ENCODE results near the gene CA12. TPM values are rescaled to one million over a fixed set of nuclear protein-coding genes. Genes with fewer than 3 reads are reported as not detected.

CA12 gene
- total RNA-seq, 2 donors from 2014 or later = not detected

DNA sequence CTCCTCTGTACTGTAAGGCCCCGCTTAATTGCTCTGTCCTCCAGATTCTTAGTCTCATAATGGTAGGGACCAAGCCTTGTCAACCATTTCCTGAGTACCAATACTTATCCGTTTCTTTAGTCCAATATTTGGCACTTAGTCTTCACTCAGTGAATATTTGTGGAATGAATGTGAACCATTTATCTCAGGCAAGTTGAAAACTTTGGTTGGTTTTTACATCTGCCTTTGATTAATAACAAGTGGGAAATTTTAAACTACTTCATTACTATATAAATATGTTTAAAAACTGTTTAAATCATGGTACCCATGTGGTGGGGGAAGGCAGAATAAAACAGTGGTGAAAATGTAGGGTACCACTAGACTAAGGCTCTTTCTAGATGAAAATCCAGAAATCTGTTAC lies 15.2 kb downstream of the CA12 start:
- Mint-ChIP-seq H3K27ac (no peak overlapping the region), H3K36me3 (no peaks in the 10 kb centered on the region), H3K4me1 (ENCODE audit: low read depth in 2 of 2) (no peaks in the 10 kb centered on the region), H3K4me3 (no peak overlapping the region), H3K9me3 (no peaks in the 10 kb centered on the region), H3K27me3 (peaks cover 2 to 3% of the 10 kb centered on the region in 2 donors)
- ATAC-seq (no peak), DNase-seq (ENCODE audit: low spot score) (no peak)

DNA sequence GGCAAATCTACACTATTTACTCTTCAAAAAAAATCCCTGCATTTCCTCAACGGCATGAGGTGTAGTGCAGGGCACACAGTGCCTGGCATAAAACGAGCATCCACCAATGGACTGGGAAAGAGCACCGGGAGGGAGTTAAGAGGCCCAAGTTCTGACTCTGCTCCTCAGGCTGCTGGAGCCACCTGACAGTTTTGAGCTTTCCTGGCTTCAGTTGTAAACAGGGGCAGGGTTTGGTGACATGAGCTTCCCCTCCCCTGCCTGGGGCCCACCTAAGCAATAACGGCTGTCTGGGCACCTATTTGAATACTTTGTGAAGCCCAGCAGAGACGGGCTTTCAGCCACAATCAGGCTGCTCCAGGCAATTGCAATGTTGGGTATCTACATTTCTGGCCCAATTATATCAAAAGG lies 16.4 kb downstream of the CA12 start:
- Mint-ChIP-seq H3K27me3 (peaks cover 5 to 11% of the 10 kb centered on the region in 2 donors), H3K36me3 (no peaks in the 10 kb centered on the region), H3K27ac (no peak overlapping the region), H3K4me3 (no peak overlapping the region), H3K4me1 (ENCODE audit: low read depth in 2 of 2) (no peaks in the 10 kb centered on the region), H3K9me3 (no peaks in the 10 kb centered on the region)
- DNase-seq (ENCODE audit: low spot score) (no peak), ATAC-seq (no peak)

DNA sequence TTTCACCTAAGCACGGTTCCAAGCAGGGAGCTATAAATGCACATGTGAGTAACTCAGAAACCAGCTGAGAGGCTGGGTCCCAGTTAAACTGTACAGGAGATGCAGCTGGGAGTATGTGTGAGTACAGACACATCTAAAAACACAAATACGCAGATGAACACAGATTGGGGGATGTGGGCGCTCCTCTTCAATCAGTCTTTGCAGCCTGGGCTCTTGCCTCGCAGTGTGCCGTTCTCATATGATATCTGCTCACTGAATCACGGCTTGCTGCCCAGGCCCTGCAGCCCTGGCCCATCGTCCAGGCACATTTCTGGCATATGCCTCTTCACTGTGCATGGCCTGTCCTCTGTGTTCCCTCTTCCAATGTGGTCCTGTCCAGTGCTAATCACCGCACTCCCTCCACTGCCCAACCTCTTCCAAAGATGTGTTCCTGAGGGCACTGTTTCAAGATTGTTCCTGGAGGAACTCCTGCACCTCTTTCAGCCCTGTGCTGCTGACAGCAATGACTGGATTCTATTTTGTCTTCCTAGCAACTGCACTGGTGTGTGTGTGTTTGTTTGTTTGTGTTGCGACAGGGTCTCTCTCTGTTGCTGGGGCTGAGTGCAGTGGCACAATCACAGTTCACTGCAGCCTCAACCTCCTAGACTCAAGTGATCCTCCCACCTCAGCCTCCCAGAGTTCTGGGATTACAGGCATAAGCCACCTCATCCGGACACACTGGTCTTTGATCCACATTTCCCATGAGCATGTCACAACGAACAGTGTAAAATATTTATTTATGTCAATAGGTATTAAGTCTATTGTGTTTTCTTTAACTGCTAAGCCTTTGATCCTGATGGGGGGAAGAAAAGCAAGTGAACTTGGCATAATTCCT lies 17.0 kb downstream of the CA12 start:
- peaks cover 8 to 16% of the 10 kb centered on the region in 2 donors for H3K27me3 Mint-ChIP-seq
- no peak for ATAC-seq
- no peaks in the 10 kb centered on the region for H3K36me3 Mint-ChIP-seq
- H3K9me3 Mint-ChIP-seq = no peaks in the 10 kb centered on the region
- no peak overlapping the region for H3K4me3 Mint-ChIP-seq
- no peaks in the 10 kb centered on the region for H3K4me1 Mint-ChIP-seq (ENCODE audit: low read depth in 2 of 2)
- no peak overlapping the region for H3K27ac Mint-ChIP-seq
- DNase-seq (ENCODE audit: low spot score) = no peak

DNA sequence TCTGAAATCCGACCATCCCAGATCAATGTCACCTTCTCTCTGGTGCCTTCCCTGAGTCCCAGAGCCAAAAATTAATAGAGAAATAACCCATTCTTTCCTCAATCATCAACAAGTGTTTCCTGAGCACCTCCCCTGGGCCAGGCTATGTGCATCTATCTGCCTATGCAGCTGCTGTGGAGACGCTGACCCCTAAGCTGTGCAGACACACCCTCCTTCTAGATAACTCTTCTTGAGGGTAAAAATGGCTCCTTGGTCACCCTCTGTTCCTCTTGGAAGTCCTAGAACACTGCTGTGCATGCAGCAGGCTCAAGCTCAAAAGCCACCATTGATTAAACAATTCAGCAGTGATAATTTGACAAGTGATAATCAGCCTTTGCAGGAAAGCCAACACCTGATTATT lies 18.4 kb downstream of the CA12 start:
- peaks cover 12 to 24% of the 10 kb centered on the region in 2 donors for H3K27me3 Mint-ChIP-seq
- ATAC-seq = no peak
- H3K27ac Mint-ChIP-seq = no peak overlapping the region
- no peak for DNase-seq (ENCODE audit: low spot score)
- H3K9me3 Mint-ChIP-seq = no peaks in the 10 kb centered on the region
- H3K4me3 Mint-ChIP-seq = no peak overlapping the region
- no peaks in the 10 kb centered on the region for H3K36me3 Mint-ChIP-seq
- no peaks in the 10 kb centered on the region for H3K4me1 Mint-ChIP-seq (ENCODE audit: low read depth in 2 of 2)

DNA sequence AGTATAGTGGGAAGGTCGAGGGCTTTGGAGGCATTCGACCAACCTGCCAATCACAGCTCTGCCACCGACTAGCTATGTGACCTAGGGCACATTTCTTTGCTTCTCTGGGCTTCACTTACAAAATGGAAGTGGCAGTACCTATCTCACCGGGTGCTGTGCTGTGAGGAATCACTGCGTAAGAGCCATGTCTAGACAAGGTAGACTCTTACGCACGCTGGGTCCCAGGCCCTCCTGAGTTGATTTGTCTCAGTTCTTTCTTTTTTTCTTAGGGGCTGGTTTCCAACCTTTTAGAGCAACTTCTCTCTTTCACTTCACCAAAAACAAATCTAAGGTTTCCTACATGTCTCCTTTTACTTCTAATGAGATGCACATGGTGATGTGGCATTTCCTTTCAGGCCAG lies 18.8 kb downstream of the CA12 start:
- no peaks in the 10 kb centered on the region for H3K9me3 Mint-ChIP-seq
- H3K4me3 Mint-ChIP-seq = no peak overlapping the region
- H3K36me3 Mint-ChIP-seq = no peaks in the 10 kb centered on the region
- H3K27ac Mint-ChIP-seq = no peak overlapping the region
- DNase-seq (ENCODE audit: low spot score) (no peak), ATAC-seq (no peak)
- H3K4me1 Mint-ChIP-seq (ENCODE audit: low read depth in 2 of 2) = no peaks in the 10 kb centered on the region
- H3K27me3 Mint-ChIP-seq = peaks cover 12 to 24% of the 10 kb centered on the region in 2 donors

DNA sequence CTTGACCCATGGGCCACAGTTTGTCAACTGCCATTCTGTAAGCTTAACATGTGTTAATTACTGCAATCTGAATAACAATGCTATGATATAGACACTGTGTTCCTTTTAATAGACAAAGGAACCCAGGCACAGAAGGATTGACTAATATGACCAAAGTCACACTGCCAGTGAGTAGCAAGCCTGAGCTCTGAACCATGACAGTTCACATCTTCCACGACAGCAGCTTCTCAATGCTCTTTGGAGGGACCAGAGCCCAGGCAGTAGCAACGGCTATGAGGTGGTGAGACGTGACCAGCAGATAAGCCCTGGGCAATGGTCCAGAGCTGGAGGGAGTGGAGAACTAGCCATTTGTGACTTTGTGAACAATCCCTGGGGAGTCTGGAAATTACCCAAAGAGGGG lies 19.4 kb downstream of the CA12 start:
- H3K4me3 Mint-ChIP-seq = no peak overlapping the region
- DNase-seq (ENCODE audit: low spot score) (no peak), ATAC-seq (no peak)
- H3K27me3 Mint-ChIP-seq = peaks cover 12 to 24% of the 10 kb centered on the region in 2 donors
- no peaks in the 10 kb centered on the region for H3K4me1 Mint-ChIP-seq (ENCODE audit: low read depth in 2 of 2)
- H3K27ac Mint-ChIP-seq = no peak overlapping the region
- H3K36me3 Mint-ChIP-seq = no peaks in the 10 kb centered on the region
- no peaks in the 10 kb centered on the region for H3K9me3 Mint-ChIP-seq

DNA sequence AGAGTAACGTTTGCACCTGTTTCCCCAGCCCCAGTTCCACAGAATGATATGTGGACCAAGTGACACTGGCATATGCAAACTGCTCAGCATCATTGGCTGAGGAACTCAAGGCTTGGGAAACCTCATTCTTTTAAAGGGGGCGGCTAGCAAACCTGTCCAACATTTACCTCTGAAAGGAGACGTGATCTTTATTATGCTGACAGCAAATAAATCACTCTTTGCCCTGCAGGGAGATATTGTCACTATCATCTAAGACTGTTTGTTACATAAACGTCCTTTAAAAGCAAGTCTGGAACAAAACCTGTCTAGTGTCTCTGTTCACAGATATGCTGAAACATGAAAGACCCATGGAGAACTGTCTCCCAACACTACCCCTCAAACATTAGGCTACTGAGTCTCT lies 21.5 kb downstream of the CA12 start:
- H3K4me3 Mint-ChIP-seq = no peak overlapping the region
- H3K9me3 Mint-ChIP-seq = no peaks in the 10 kb centered on the region
- no peak for ATAC-seq
- DNase-seq (ENCODE audit: low spot score) = no peak
- H3K27me3 Mint-ChIP-seq = peaks cover 9 to 24% of the 10 kb centered on the region in 2 donors
- no peak overlapping the region for H3K27ac Mint-ChIP-seq
- no peaks in the 10 kb centered on the region for H3K4me1 Mint-ChIP-seq (ENCODE audit: low read depth in 2 of 2)
- H3K36me3 Mint-ChIP-seq = no peaks in the 10 kb centered on the region

DNA sequence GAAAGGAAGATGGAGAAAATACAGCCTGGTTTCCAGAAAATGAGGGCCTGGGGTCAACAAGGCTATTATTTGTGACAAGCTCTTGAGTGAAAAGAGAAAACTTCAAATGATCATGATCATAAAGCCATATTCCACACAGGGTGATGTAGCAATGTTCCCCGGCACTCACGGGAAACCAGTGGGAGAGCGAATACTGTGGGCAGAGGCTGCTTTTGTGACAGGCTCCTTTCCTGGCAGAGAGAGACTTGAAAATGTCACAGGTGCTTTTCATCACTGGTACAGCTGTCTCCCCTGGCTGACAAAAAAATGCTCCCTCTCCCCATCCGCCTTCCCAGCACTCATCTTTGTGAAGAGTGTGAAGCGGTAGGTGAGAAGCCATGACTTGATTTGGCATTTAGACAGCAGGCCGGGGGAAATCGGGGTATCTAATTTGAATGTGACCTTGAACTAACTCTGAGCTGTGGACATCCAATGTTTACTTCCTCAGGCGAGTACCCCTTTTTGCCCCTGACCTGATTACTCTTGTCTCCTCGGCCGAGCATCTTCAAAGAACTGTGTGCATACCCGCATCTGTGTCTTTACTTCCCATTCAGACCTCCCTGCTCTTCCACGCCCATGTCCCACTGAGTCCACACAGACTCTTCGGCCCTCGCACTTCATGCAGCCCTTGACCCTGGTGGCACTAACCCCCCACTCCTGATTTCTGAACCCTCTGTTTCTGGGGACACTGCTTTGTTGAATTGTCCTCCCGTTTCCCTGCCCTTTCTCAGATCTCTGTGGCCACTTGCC lies 23.2 kb downstream of the CA12 start:
- H3K4me3 Mint-ChIP-seq = no peak overlapping the region
- H3K27ac Mint-ChIP-seq = no peak overlapping the region
- H3K36me3 Mint-ChIP-seq = no peaks in the 10 kb centered on the region

DNA sequence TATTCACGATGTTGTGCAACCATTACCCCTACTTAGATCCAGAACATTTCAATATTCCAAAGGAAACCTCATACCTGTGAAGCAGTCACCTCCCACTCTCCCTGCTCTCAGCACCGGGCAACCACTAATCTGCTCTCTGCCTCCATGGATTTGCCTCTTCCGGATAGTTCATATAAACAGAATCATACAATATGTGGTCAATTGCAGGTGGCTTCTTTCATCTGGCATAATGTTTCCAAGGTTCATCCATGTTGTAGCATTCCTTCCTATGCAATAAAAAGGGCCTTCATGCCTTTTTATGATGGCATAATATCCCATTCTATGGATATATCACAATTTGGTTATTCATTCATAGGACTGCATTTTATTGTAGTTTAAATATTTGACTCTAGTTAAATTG lies 23.9 kb downstream of the CA12 start:
- Mint-ChIP-seq H3K27me3 (peaks cover 9 to 24% of the 10 kb centered on the region in 2 donors), H3K4me1 (ENCODE audit: low read depth in 2 of 2) (no peaks in the 10 kb centered on the region), H3K9me3 (no peaks in the 10 kb centered on the region), H3K27ac (no peak overlapping the region), H3K4me3 (no peak overlapping the region), H3K36me3 (no peaks in the 10 kb centered on the region)
- DNase-seq (ENCODE audit: low spot score) (no peak), ATAC-seq (no peak)

More for the DNA sequence above, 23.2 kb downstream of the CA12 start:
- Mint-ChIP-seq H3K27me3 (peaks cover 9 to 24% of the 10 kb centered on the region in 2 donors), H3K9me3 (no peaks in the 10 kb centered on the region), H3K4me1 (ENCODE audit: low read depth in 2 of 2) (no peaks in the 10 kb centered on the region)
- ATAC-seq (no peak), DNase-seq (ENCODE audit: low spot score) (no peak)

DNA sequence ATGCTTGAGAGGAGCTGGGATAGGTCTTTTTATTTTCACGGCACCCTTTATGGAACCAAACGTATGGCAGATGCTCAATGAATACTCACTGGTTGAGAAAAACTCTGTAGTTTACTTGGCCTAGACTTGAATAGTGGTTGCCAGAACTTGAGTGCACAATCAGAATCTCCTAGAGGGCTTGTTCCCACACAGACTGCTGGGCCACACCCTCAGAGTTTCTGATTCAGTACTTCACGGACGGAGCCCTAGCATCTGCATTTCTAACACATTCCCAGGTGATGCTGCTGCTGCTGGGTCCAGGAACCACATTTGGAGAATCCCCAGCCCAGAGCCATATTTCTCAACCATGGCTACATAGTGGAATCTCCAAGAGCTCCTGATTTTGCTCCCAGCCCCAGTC lies 24.6 kb downstream of the CA12 start:
- Mint-ChIP-seq H3K4me1 (ENCODE audit: low read depth in 2 of 2) (no peaks in the 10 kb centered on the region), H3K36me3 (no peaks in the 10 kb centered on the region), H3K27me3 (peaks cover 9 to 24% of the 10 kb centered on the region in 2 donors), H3K4me3 (no peak overlapping the region), H3K9me3 (no peaks in the 10 kb centered on the region), H3K27ac (no peak overlapping the region)
- ATAC-seq = no peak
- no peak for DNase-seq (ENCODE audit: low spot score)

DNA sequence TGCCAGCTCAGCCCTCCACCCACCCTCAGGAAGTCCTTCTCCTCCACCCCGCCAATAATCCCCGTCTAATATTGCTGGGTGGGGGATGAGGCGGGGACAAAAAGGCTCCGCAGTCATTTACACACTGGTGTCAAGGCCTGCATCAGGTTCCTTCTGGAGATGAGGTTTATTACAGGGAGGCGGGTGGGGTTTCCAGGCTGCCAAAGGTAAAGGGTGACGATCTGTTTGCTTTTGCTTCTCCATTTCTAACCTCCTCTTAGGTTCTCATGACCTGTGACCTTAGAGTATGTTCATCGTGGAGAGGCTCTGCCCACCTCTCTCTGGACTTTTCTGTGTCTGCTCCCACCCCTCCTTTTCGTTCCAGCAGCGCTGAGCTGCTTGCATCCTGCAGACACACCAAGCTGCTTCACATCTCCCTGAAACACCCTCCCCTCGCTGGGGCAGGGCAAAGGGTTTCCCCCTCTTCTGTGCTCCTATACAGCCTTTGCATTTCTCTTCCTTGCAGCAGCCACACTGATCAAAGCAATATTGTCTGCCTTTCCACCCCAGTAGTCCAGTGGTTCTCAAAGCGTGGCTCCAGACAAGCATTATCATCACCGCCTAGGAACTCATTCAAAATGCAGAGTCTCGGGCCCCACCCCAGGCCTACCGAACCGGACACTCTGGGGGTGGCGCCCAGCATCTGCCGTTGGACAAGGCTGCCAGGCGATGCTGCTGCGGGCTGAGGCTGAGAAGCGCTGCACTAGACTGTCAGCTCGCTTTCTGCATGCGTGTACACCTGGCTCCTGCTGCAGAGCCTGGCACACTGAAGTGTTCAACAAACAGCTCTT lies 26.6 kb downstream of the CA12 start:
- Mint-ChIP-seq H3K27ac (no peak overlapping the region), H3K27me3 (peaks cover 7 to 12% of the 10 kb centered on the region in 2 donors), H3K36me3 (no peaks in the 10 kb centered on the region), H3K4me3 (no peak overlapping the region), H3K4me1 (ENCODE audit: low read depth in 2 of 2) (no peaks in the 10 kb centered on the region), H3K9me3 (no peaks in the 10 kb centered on the region)
- DNase-seq (ENCODE audit: low spot score) = no peak
- ATAC-seq = no peak

DNA sequence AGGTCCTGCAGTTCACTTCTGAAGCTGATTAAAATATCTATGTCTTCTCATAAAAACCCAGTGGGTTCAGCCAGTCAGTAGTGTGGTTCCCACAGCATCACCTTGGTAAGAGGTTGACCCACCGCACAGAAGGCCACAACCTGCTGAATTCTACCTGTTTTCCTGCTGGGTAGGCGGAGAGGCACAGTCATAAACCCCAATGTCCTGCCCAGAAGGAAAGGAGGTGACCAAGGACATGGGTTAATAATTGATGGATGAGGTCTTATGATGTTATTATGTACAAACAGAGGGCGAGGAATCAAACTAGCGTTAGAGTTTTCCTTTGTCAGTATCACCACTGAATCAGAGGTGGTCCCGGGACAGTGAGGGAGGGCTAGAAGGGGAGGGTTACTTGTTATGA lies 27.8 kb downstream of the CA12 start:
- ATAC-seq (no peak), DNase-seq (ENCODE audit: low spot score) (no peak)
- H3K4me3 Mint-ChIP-seq = no peak overlapping the region
- H3K36me3 Mint-ChIP-seq = no peaks in the 10 kb centered on the region
- no peaks in the 10 kb centered on the region for H3K4me1 Mint-ChIP-seq (ENCODE audit: low read depth in 2 of 2)
- no peak overlapping the region for H3K27ac Mint-ChIP-seq
- H3K27me3 Mint-ChIP-seq = peaks cover 0 to under 1% of the 10 kb centered on the region in 2 donors
- H3K9me3 Mint-ChIP-seq = no peaks in the 10 kb centered on the region

DNA sequence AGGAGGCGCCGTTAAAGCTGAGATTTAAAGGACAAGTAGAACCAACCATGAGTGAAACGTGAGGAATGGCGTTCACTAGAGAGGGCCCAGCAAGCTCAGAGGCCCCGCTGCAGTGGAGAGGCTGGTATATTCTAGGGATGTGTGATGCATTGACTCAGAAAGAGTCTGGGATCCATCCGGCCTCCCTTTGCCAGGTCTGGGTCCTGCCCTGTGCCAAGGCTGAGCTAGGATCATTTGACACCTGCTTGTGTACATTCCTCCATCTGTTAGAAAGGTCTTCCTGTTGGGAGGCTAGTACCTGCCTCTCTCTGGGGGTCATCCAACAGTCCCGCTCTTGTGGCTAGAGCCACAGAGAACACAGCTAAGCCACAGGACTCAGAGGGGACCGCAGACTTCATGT lies 28.4 kb downstream of the CA12 start:
- ATAC-seq (no peak), DNase-seq (ENCODE audit: low spot score) (no peak)
- Mint-ChIP-seq H3K4me3 (no peak overlapping the region), H3K9me3 (no peaks in the 10 kb centered on the region), H3K4me1 (ENCODE audit: low read depth in 2 of 2) (no peaks in the 10 kb centered on the region), H3K27ac (no peak overlapping the region), H3K36me3 (no peaks in the 10 kb centered on the region), H3K27me3 (peaks cover 0 to 2% of the 10 kb centered on the region in 2 donors)
